DOHH2 (cell line): Measurements from ENCODE around the gene ENOX1.

Experiments
- H3F3A ChIP-seq: fragments of 200-600 bp; sonication (generic), shearing (Covaris generic); 2 replicates; pipeline ENCODE4 v1.6.0; 2016; ENCODE audit warnings: antibody characterized with exemption, mild to moderate bottlenecking; ENCODE audit not compliant: control insufficient read depth, insufficient read depth
- H3K27ac ChIP-seq: fragments of 200-600 bp; sonication (generic); 2 replicates; pipeline ENCODE4 v1.5.1; 2014; ENCODE audit warnings: low read depth, mild to moderate bottlenecking, low read length, moderate library complexity
- H3K27me3 ChIP-seq: fragments of 200-600 bp; sonication (generic); 2 replicates; pipeline ENCODE4 v1.6.1; 2014; ENCODE audit warnings: mild to moderate bottlenecking, low read length, mixed read lengths; ENCODE audit not compliant: control insufficient read depth
- H3K36me3 ChIP-seq: fragments of 200-600 bp; sonication (generic); 2 replicates; pipeline ENCODE4 v1.6.1; 2014; ENCODE audit warnings: mild to moderate bottlenecking, low read length, moderate library complexity, mixed read lengths; ENCODE audit not compliant: control insufficient read depth
- H3K4me1 ChIP-seq: fragments of 200-600 bp; sonication (generic); 2 replicates; pipeline ENCODE4 v1.6.1; 2014; ENCODE audit warnings: mild to moderate bottlenecking, low read length, mixed read lengths; ENCODE audit not compliant: control insufficient read depth
- H3K4me2 ChIP-seq: fragments of 200-600 bp; sonication (generic); 2 replicates; pipeline ENCODE4 v1.6.0; 2014; ENCODE audit warnings: mild to moderate bottlenecking, low read length, moderate library complexity
- H3K4me3 ChIP-seq: fragments of 200-600 bp; sonication (generic); 2 replicates; pipeline ENCODE4 v1.5.1; 2014; ENCODE audit warnings: mild to moderate bottlenecking, low read length, mixed read lengths
- H3K79me2 ChIP-seq: fragments of 200-600 bp; sonication (generic); 2 replicates; pipeline ENCODE4 v1.6.1; 2014; ENCODE audit warnings: mild to moderate bottlenecking, low read length, mixed read lengths; ENCODE audit not compliant: control insufficient read depth
- H3K9me2 ChIP-seq: fragments of 200-600 bp; sonication (generic); replicated peaks from 2 replicates; pipeline ENCODE4 v1.6.1; 2014; ENCODE audit warnings: mild to moderate bottlenecking, low read length, mixed read lengths; ENCODE audit not compliant: control insufficient read depth
- H3K9me3 ChIP-seq: fragments of 200-600 bp; sonication (generic); 2 replicates; pipeline ENCODE4 v1.6.1; 2014; ENCODE audit warnings: antibody characterized with exemption, low read length, mixed read lengths; ENCODE audit not compliant: control insufficient read depth, insufficient read depth
- H4K20me1 ChIP-seq: fragments of 200-600 bp; sonication (generic); 2 replicates; pipeline ENCODE4 v1.6.0; 2014; ENCODE audit warnings: low read depth, mild to moderate bottlenecking, antibody characterized with exemption, low read length, moderate library complexity; ENCODE audit not compliant: control insufficient read depth, insufficient read depth
- EZH2phosphoT487 ChIP-seq: fragments of 200-600 bp; sonication (generic); IDR thresholded peaks from 2 replicates; pipeline ENCODE4 v1.6.1; 2017; ENCODE audit warnings: borderline replicate concordance, mild to moderate bottlenecking, antibody characterized with exemption, low read length, moderate library complexity, mixed read lengths
- TF ChIP-seq, protein P1 (sequence below): fragments of 200-600 bp; sonication (generic); IDR thresholded peaks from one replicate; pipeline ENCODE4 v1.5.1; 2014; ENCODE audit warnings: antibody characterized with exemption, mild to moderate bottlenecking, low read depth, low read length; ENCODE audit not compliant: poor library complexity, severe bottlenecking

Gene ENOX1

DNA sequence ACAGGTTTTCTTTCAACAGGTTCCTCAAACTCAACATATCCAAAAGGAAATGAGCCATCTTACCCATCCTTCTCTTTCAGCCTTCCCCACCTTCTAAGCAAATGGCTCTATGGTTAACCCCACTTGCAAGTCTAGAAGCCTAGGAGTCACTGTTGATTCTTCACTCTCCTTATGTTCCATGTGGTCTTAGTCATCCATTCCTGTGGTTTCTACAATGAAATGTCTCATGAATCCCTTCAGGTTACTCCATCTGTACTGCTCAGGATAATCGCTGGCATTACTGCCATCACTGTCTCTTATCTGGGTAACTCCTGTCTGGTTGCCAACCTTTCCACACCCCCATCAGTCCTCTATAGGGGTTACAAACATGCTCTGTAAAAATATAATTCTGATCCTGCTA is 381.3 kb downstream of the ENOX1 start:
- H3K4me3 ChIP-seq, result no peak overlapping the region
- H3K4me2 ChIP-seq, result no peak overlapping the region
- H3K36me3 ChIP-seq, result no peaks in the 10 kb centered on the region
- TF ChIP-seq, protein P1, sequence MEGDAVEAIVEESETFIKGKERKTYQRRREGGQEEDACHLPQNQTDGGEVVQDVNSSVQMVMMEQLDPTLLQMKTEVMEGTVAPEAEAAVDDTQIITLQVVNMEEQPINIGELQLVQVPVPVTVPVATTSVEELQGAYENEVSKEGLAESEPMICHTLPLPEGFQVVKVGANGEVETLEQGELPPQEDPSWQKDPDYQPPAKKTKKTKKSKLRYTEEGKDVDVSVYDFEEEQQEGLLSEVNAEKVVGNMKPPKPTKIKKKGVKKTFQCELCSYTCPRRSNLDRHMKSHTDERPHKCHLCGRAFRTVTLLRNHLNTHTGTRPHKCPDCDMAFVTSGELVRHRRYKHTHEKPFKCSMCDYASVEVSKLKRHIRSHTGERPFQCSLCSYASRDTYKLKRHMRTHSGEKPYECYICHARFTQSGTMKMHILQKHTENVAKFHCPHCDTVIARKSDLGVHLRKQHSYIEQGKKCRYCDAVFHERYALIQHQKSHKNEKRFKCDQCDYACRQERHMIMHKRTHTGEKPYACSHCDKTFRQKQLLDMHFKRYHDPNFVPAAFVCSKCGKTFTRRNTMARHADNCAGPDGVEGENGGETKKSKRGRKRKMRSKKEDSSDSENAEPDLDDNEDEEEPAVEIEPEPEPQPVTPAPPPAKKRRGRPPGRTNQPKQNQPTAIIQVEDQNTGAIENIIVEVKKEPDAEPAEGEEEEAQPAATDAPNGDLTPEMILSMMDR, result no peak
- TF ChIP-seq EZH2phosphoT487, result no peak
- H3K27ac ChIP-seq, result no peak overlapping the region
- H3F3A ChIP-seq, result no peaks in the 10 kb centered on the region
- no peaks in the 10 kb centered on the region for H3K4me1 ChIP-seq
- no peaks in the 10 kb centered on the region for H3K9me3 ChIP-seq
- H3K79me2 ChIP-seq, result no peaks in the 10 kb centered on the region
- H3K9me2 ChIP-seq, result no peaks in the 10 kb centered on the region
- H3K27me3 ChIP-seq, result peaks cover 5% of the 10 kb centered on the region
- H4K20me1 ChIP-seq, result no peaks in the 10 kb centered on the region

DNA sequence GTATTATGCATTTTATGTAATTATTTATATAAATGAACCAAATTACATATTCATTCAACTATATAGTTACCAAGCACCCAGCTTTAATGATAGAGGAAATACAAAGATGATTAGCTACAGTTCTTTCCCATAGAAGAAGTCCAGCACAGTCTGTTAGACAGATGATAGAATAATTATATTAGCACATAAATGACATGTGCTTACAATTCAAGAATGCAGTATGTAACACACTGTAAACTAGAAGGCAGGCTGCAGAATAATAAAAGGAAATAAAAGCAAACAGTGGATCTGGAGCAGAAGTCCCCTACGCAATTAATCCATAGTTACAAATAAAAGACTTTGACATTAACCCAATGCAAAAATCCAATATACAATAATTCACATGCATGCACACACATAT is 384.4 kb downstream of the ENOX1 start:
- H3K9me3 ChIP-seq, result no peaks in the 10 kb centered on the region
- no peaks in the 10 kb centered on the region for H3K4me1 ChIP-seq
- H3F3A ChIP-seq, result no peaks in the 10 kb centered on the region
- no peak overlapping the region for H3K27ac ChIP-seq
- H3K4me2 ChIP-seq, result no peak overlapping the region
- no peaks in the 10 kb centered on the region for H3K79me2 ChIP-seq
- no peaks in the 10 kb centered on the region for H3K36me3 ChIP-seq
- H4K20me1 ChIP-seq, result no peaks in the 10 kb centered on the region
- H3K9me2 ChIP-seq, result no peaks in the 10 kb centered on the region
- TF ChIP-seq, protein P1, result no peak
- no peak for TF ChIP-seq EZH2phosphoT487
- H3K27me3 ChIP-seq, result peaks cover 7% of the 10 kb centered on the region
- H3K4me3 ChIP-seq, result no peak overlapping the region

DNA sequence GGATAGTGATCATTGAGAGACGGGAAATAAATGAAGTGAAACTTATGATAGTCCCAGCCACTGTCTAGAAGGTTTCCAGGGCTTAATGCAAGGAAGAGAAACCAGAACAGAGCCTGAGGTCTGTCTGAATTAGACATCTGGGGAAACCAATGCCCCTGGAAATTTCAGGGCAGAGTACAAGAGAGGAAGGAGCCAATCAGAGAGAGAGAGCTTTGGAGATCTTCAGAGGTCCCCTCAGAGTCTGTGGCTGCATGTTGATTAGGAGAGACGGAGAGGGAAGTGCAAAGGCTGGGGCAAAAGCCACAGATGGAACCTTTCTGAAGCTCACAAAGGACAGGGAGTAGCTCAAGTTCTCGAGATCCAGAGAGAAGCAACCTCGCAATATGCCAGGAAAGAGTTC is 385.4 kb downstream of the ENOX1 start:
- Histone ChIP-seq H3K4me3 (no peak overlapping the region), H3K4me1 (no peaks in the 10 kb centered on the region), H4K20me1 (no peaks in the 10 kb centered on the region), H3K9me3 (no peaks in the 10 kb centered on the region), H3K4me2 (no peak overlapping the region), H3F3A (no peaks in the 10 kb centered on the region), H3K79me2 (no peaks in the 10 kb centered on the region), H3K9me2 (no peaks in the 10 kb centered on the region), H3K27ac (no peak overlapping the region), H3K27me3 (peaks cover 7% of the 10 kb centered on the region), H3K36me3 (no peaks in the 10 kb centered on the region)
- TF ChIP-seq EZH2phosphoT487, result no peak
- TF ChIP-seq, protein P1, result no peak

DNA sequence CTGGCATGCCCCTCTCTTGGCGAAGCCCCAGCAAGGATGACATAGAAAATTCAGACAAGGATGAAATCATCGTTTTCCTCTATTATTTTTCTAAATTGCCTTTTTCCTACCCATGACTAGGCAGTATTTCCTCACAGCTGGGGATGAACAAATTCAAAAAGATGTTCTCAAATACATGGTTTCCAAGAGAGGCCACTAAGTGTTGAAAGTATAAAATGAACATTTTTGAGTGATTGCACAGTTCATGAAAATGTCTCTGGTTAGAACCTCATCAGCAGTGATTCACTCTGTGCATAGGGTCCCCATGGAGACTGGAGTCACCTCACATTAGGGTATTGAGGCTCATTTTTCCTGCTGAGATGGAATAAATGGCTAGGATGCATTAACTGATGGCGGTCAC is 389.7 kb downstream of the ENOX1 start:
- H4K20me1 ChIP-seq, result no peaks in the 10 kb centered on the region
- no peak overlapping the region for H3K4me3 ChIP-seq
- TF ChIP-seq, protein P1, result no peak
- no peak overlapping the region for H3K4me2 ChIP-seq
- no peaks in the 10 kb centered on the region for H3K9me2 ChIP-seq
- H3K9me3 ChIP-seq, result no peaks in the 10 kb centered on the region
- H3K79me2 ChIP-seq, result no peaks in the 10 kb centered on the region
- no peaks in the 10 kb centered on the region for H3K4me1 ChIP-seq
- no peak overlapping the region for H3K27ac ChIP-seq
- no peaks in the 10 kb centered on the region for H3K36me3 ChIP-seq
- no peaks in the 10 kb centered on the region for H3F3A ChIP-seq
- peaks cover 7% of the 10 kb centered on the region for H3K27me3 ChIP-seq
